ENCODE measurements around the gene C11orf58.

C11orf58 gene

DNA sequence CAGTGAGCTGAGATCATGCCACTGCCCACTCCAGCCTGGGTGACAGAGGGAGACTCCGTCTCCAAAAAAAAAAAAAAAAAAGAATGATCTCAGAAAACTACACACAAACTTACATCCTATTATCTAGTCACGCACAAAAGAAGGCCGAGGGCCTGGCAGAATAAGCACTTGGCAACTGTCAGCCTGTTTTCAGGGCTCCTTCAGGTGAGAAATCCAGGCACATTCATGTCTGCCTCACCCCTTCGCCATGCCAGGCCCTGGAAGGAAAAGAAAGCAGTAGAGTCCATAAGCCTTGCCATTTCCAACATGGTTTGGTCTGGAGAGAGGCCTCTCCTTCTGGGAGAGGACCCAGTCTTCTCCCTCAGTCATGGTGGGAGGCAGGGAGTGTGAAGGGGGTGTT is 30.9 kb downstream of the C11orf58 start:
- no peak for DNase-seq

DNA sequence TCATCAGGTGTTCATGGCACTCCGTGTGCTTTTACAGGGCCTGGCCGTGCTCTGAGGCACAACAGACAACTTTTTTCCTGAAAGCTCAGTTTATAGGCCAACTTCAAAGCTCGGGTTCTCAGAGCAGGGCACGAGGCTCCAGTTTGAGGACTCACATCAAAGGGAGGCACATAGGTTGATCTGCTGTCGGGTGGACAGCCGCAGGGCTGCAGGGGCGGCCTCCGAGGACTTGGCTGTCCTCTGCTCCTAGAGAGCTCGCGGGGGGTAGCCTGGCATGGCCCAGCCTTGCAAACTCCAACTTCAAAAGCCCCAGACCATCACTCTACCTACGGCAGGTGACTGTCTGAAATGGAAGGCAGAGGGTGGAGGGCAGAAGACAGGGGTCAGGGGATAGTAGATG is 31.6 kb downstream of the C11orf58 start:
- no peak for DNase-seq

GRCh38 chr11:16771350-16772140 is 33.1 kb downstream of the C11orf58 start:
- DNase-seq, result no peak

DNA sequence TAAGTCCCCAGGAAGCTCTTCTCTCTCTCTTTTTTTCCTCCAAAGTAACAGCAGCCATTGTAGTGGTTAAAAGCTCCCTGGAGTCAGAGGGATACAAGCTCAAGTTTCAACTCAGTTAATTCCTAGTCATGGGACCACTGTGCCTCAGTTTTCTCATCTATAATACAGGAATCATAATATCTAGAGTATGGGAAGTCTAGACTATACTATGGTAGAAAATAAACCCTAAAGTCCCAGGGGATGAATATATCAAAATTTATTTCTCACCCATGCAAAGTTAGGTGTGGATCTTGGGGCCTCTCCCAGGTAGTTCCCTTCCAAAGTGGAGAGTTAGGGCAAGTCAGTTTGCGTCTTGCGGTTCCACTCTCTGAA is 33.7 kb downstream of the C11orf58 start:
- DNase-seq, result no peak

- no peak for DNase-seq
Measured at GRCh38 chr11:16773981-16774935, 35.8 kb downstream of the C11orf58 start.

DNA sequence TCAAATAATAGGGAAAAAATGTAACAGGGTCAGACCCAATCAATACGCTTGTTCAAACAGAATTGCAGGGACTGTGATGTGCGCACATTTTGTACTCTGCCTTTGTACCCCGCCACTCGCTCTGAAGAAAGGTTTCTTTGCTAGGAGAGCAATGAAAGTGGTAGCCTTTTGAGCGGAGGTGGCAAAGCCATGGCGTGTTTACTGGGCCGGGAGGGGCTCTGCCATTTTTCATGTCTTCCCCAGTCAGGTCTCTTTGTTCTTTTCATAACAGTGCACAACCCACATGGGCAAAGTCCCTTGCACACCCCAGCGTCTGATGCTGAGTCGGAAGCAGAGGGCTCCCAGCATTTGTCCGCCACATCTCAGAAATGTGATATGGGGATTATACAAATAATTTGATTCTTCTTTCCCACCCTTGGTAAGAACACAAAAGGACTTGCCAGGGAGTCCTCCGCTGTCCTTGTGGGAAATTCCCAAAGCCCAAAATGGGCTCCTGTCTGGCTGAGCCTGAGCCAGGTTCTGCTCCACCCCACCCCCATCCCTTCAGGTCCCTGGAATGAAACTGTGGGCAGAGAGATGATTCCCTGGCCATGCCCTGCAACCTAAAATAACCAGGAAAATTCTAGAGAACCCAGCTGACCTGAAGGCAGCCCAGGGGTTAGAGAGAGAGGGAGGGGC is 36.6 kb downstream of the C11orf58 start:
- no peak for DNase-seq

- DNase-seq, result no peak
Measured at GRCh38 chr11:16775614-16776283, 37.3 kb downstream of the C11orf58 start.

- DNase-seq, result no peak
Measured at GRCh38 chr11:16776711-16777612, 38.5 kb downstream of the C11orf58 start.

DNA sequence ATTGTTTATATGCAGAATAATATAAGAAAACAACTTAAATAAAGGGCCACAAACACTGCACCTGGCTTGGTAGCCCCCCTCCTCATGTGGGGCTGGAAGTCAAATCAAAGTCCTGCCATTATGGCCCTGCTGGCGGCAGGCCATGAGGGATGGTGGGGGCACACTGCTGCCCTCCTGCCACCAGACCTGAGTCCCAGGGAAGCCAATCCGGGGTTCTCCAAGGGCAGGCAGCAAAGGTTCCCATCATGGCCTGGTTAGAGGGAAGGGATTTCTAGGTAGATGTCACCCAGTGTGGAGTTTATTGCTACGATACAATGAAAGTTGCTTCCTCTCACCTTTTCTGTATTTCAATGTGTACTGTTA is 39.1 kb downstream of the C11orf58 start:
- no peak for DNase-seq

- DNase-seq, result no peak
Measured at GRCh38 chr11:16778286-16778685, 39.8 kb downstream of the C11orf58 start.

DNA sequence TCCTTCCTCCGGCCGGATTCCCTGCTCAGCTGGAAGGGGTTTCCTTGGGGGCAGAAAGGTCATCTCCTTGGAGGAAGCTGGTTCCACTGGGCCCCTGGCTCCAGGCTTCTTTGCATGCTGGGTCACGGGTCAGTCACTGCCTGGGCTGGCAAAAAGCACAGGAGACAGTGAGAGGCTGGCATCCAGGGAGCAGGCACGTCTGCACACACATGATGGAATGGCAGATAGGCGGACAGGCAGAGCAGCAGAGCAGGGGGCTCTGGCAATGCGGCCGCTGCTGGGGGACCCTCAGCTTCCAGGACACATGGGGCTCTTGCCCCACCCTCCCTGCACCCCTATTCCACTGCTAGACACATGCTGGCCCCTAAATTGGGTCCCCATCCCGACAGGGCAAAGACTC is 40.4 kb downstream of the C11orf58 start:
- no peak for DNase-seq

GRCh38 chr11:16779436-16779835 is 41.0 kb downstream of the C11orf58 start:
- DNase-seq, result no peak

DNA sequence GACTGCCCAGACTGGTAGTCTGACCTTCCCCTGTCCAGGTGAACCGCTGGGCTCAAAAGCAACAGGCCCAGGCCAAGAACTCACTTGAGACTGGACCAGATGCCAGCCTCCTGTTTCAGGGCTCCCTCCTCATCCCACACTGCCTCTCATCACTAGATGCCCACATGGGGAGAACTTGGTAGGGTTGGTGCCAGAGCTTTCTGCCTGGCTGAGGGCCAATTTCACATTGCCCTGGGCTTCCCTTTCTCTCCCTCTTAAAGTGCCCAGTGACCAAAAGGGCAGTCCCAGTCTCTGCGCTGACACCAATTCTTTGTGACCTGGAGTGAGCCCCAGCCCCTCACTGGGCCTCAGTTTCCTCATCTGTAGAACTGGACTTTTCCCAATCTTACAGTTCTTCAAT is 41.7 kb downstream of the C11orf58 start:
- no peak for DNase-seq

DNA sequence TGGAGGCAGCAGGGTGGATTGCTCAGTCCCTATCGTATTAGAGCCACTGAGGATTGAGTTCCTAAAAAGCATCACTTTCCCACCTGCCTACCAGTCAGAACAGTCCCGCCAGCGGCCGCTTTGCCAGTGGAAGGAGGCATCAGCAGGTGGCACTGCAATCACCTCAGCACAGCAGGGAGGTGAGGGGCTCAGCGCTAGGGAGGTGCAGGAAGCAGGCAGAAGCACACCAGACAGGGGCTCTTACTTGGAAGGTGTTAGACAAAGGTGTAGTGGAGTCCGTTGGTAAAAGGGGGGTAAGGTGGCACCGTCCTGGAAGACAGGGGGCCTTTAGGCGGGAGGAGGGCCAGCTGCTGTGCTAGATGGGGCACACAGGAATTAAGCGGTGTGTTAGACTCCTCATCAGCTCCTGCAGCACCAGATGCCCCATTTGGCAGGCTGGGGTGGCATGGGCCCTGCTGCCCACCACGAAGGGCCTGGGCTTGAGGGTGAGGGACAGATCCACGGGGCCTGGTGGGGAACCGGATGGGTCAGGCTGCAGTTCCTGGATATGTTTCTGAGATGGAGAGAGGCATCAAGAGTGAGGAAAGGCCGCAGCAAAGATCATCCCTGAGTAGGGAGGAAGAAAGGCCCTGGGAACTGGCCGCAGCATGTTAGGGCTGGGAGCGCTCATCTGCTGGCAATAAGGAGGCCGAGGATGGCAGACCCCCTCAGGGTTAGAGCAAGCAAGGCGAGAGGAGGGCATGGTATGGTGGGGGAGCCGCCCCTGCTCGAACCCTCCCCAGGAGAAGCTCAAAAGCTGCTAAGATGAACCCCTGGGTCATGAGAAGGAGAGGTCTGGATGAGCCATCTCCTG is 42.5 kb downstream of the C11orf58 start:
- no peak for DNase-seq

- no peak for DNase-seq
Measured at GRCh38 chr11:16781936-16782919, 43.8 kb downstream of the C11orf58 start.

DNA sequence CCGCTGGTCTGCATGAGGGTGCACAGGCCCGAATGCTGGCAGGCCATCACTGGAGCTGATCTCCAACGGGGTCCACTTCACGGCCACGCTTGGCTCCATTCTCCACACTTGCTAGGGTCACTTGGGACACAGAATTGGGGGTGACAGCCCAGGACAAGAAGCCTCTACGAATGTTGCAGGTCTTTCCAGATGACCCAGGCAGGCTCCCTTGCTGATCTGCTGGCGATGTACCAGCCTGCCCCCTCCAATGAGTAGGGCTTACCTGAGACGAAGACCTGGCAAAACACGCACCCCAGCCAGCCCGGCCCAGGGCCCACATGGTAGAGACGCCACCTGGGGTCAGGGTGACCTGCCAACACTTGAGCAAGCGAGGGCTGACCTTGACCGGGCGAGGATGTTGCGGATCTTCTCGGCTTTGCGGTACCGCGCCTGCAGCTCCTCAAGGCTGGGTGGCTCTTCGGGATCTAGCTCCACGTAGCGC is 44.9 kb downstream of the C11orf58 start:
- DNase-seq, result no peak

DNA sequence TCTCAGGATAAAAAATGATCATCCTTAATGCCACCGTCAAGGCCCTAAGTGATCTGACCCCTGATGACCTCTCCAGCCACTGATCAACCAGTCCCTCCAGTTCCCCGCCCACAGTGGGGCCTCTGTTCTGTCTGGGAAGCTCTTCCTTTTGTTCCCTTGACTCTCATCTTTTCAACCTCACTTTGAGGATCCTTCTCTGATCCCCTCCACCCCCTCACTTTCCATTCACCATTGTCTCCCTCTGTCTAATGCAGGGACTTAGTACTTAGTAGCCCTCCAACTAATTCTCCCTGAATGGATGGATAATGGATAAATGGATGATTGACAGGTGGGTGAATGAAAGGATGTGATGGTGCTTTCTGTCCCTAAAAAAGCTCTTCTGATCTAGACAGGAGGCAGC is 45.6 kb downstream of the C11orf58 start:
- DNase-seq, result no peak

DNA sequence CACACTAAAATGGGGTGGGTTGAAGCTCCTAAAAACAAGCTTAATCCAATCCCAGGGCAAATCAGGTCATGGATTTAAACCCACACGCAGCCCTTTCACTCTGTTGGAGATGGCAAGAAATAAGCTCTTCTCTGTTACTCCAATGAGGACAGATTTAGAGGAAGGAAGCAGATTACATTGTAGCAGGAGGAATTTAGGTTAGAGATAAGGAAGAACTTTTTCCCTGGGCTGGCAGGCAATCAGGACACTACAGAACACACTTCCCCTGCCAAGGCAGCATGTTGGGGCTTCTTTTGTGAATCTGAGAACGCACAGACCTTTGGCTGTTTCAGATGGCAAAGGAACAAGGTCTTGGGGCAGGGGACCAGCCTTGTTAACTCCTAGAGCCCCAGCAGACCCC is 46.2 kb downstream of the C11orf58 start:
- no peak for DNase-seq

GRCh38 chr11:16785520-16786128 is 47.2 kb downstream of the C11orf58 start:
- DNase-seq, result peak; percentile 69

Measured in activated CD4-positive, alpha-beta T cell treated with anti-CD3 and anti-CD28 coated beads, Interleukin-10, Interleukin-2, amounts not matched to agents 100 ng/mL and 50 ng/mL, durations not matched to agents 16 hours and 8 hours (primary cell).